Activated CD8-positive, alpha-beta memory T cell treated with anti-CD3 and anti-CD28 coated beads for 36 hours (primary cell): Measurements from ENCODE around the gene UBE2D3. TPM values are rescaled to one million over a fixed set of nuclear protein-coding genes. Genes with fewer than 3 reads are reported as not detected.

Source experiments
- CTCF ChIA-PET: fragments of 350-600 bp; sonication (Branson Sonifier 250); formaldehyde crosslinking; loops from one replicate; lab custom pipeline; 2021; ENCODE audit warnings: antibody characterized with exemption; lab: Charles Lee
- POLR2A ChIA-PET: fragments of 350-600 bp; sonication (Branson Sonifier 250); formaldehyde crosslinking; loops from one replicate; lab custom pipeline; 2021; ENCODE audit warnings: antibody characterized with exemption; lab: Charles Lee
- total RNA-seq, 2 experiments: library from RNA; stranded (reverse); gene quantifications; one replicate each; pipeline ENCODE4 v1.2.3, GENCODE V29; 2021

UBE2D3 gene
- total RNA-seq = 100 to 1,000 TPM; 486 to 487 TPM

DNA sequence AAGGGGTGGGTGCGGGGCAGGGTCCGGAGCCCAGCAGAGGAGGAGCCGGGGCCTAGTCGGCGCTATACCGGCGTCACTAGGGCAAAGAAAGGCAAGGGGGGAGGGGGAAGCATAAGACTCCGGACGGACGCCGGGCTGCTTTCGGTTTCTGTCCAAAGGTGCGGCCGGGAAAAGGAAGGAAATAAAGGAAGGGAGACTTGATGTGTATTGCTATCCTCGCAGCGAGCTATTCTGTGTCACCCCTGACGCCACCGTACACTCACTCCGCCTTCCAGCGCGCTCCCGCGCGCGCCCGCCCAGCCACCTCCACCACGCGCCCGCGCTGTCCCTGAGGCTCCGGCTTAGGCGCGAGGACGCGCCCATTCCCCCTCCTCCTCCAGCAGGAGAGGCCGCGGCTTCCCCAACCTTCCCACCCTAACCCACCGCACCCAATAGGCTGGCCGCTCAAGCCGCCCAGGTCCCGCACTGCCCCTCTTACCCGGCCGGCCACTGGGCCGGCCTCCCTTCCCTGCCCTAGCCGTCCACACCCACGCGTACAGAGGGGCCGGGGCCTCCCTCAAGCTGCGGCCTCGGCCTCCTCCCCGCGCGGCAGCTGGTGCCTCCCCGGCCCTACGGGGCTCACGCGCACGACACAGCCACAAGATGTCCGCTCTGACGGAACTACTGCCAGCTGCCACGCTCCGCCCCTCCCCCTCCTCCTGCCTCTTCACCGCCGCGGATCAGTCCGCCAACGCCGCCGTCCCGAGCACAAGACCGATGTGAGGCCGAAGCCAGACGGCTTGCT lies at the start of gene UBE2D3:
Gene UBE2D3, minus strand, starts transcription at position 662 of the 784 bp plus-strand sequence. CDS start 1,043 bp downstream, outside the sequence.
- CTCF ChIA-PET = interaction anchor here (1.0 to 1.8 kb wide), 5 partner anchors 11 to 66 kb away, joined by 3 to 15 read pairs (median 3); partner anchors contain the start of gene CISD2

DNA sequence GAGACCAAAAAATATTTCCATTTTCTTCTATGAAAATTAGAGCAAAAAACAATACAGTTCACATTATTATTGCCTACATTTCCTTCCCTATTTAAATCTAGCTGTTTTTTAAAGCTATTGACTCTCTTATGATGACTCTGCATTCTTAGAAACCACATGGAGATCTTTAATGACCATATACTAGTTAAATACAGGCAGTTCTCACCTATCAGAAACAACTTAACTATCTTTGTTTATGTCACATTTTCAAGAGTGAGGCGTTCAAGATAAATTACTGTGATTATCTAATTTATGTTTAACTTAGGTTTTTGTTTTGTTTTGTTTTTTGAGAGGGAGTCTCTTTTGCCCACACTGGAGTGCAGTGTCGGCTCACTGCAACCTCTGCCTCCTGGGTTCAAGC lies 44.4 kb upstream of the UBE2D3 start:
- ChIA-PET CTCF (no interaction called here), POLR2A (no interaction called here)

More for the DNA sequence above, at the start of gene UBE2D3:
- POLR2A ChIA-PET = interaction anchor here (0.5 to 5.5 kb wide), 17 partner anchors 9 to 396 kb away, joined by 3 to 129 read pairs (median 4); partner anchors contain the start of genes CISD2, MANBA, NFKB1 and SLC9B2

DNA sequence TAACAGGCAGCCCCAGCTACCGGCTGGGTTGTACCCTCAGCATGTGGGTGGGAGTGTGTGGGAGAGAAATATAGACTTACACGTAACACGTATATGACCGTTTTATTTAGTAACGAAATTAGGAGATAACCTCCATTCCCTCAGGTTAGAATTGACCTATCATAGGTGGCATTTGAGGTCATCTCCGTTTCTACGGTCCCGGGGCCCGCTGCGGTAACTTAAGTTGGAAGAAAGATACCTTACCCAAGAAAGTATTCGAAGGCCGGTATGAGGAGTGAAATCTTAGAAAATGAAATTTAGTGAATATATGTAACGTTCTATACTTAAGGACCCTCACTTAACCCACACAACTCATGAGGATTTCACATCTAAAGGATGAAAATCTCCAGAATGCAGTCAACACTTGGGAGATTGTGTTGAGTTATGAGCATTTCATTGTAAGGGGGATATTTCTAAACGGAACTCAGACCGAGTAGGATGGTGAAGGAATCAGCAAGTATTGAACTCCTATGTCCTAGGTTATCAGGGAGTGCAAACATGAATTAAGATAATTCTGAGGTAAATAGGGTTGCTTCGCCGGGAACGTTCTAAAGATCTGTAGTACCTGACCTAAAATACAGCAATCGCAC lies 42.3 kb upstream of the UBE2D3 start:
- CTCF ChIA-PET = interaction anchor here (0.6 to 2.4 kb wide), 2 partner anchors 33 to 42 kb away, joined by 3 to 15 read pairs; partner anchors contain the start of gene UBE2D3
- POLR2A ChIA-PET = interaction anchor here (0.6 to 3.6 kb wide), 8 partner anchors 16 to 524 kb away, joined by 3 to 129 read pairs (median 6); partner anchors contain the start of genes MANBA, SLC39A8, SLC9B2 and UBE2D3

DNA sequence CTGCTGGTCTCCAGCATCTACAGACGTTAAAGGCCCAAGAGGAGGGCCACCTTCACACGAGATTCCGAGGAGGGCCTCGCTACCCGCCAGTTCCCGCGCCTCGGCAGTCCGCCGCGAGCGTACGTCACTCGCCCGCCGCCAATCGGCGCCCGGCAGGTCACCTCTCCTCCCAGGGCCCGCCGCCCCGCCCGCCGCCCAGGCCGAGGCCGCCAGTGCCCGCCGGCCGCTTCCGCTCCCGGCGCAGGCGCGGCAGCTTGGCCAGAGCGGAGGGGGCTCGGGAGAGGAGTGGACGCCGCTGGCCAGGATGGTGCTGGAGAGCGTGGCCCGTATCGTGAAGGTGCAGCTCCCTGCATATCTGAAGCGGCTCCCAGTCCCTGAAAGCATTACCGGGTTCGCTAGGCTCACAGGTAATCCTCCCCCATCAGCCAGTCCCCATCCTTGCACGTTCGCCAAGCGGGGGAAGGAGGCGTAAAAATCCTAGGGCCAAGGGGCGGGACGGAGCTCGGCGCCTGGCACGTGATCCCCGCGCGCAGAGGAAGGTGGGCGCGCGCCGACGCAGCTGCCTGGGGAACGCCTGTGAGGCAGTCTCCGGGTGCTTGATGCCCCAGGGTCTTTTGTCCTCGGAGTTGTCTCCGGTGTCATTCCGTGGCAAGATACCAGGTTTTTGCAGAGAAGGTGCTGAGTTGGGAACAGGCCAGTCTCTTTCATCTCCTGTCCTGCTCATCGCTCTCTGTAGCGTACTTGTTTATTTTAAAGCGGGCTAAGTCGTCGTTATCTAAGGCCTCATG lies 41.6 kb upstream of the UBE2D3 start, which contains the start of gene CISD2:
Gene CISD2, plus strand, starts transcription at position 212 of the 788 bp plus-strand sequence. Its CDS starts 93 bp downstream, at position 305.
- ChIA-PET POLR2A (interaction anchor here (0.5 to 3.6 kb wide), 10 partner anchors 16 to 524 kb away, joined by 3 to 129 read pairs (median 4); partner anchors contain the start of genes MANBA, SLC39A8, SLC9B2 and UBE2D3), CTCF (interaction anchor here (0.6 to 2.4 kb wide), 2 partner anchors 33 to 41 kb away, joined by 3 to 15 read pairs; partner anchors contain the start of gene UBE2D3)

DNA sequence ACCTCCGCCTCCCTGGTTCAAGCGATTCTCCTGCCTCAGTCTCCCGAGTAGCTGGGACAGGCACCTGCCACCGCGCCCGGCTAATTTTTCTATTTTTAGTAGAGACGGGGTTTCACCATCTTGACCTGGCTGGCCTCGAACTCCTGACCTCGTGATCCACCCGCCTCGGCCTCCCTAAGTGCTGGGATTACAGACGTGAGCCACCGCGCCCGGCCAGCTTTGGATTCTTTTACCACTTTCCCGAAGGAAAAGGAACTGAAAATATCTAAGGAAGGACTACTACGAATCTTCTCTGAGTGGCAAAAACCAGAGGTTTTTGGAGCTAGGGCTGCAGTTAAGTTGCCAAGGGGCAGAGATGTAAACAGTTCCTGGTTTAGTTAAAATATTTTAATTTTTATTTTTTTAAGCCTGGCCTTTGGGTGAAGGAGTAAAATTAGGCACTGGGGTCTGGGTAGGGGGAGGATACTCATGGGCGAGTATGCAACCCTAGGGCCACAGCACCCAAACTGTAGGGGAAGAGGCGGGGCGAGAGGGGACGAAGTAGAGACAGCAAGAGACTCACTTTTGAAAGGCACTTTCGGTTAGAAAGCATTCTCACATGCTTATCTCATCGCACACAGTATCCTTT lies 40.9 kb upstream of the UBE2D3 start:
- POLR2A ChIA-PET = interaction anchor here (0.6 to 3.6 kb wide), 7 partner anchors 41 to 366 kb away, joined by 3 to 129 read pairs (median 4); partner anchors contain the start of genes MANBA, SLC9B2 and UBE2D3
- CTCF ChIA-PET = interaction anchor here (0.7 to 2.4 kb wide), 2 partner anchors 13 to 40 kb away, joined by 4 to 15 read pairs; partner anchors contain the start of gene UBE2D3

DNA sequence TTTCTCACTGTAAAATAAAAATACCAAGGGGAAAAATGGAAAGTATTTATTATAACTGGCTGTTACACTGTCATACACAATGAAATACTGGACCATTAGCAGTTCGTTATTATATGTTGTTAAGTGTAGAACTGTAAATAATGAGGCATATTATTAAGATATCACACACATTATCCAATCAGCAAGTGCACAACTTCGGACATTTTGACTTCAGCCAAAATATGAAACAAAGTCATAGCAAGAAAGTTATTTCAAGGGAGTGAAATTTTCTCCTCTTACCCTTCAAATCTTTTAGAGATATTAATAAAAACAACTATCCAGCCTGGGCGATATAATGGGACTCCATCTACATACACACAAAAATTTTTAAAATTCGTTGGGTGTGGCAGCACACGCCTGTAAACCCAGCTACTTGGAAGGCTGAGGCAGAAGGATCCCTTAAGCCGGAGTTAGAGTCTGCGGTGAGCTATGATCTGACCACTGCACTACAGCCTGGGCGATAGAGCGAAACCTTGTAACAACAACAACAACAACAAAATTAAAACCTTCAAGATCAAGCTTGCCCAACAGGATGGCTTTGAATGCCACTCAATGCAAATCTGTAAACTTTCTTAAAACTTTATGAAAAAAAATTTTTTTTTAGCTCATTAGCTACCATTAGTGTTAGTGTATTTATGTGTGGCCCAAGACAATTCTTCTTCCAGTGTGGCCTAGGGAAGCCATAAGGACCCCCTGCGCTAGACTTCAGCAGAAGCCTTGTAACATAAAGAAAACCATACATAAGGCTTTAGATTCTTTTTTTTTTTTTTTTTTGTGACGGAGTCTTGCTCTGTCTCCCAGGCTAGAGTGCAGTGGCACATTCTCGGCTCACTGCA lies 40.2 kb upstream of the UBE2D3 start:
- POLR2A ChIA-PET = interaction anchor here (0.6 to 3.6 kb wide), 4 partner anchors 40 to 107 kb away, joined by 4 to 129 read pairs (median 10); partner anchors contain the start of genes MANBA and UBE2D3
- CTCF ChIA-PET = interaction anchor here (0.7 to 2.4 kb wide), 2 partner anchors 14 to 40 kb away, joined by 4 to 15 read pairs; partner anchors contain the start of gene UBE2D3

DNA sequence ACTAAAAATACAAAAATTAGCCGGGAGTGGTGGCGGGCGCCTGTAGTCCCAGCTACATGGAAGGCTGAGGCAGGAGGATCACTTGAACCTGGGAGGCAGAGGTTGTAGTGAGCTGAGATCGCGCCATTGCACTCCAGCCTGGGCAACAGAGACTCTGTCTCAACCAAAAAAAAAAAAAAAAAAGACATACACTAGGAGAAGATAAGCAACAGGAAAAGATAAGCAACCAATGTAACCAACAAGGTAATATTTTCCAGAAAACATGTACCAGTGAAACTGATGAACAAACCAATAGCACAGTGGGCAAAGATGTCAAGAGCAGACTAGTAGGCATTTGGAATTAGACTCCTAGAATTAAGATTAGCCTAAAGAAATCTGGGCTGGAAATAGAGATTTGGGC lies 38.0 kb upstream of the UBE2D3 start:
- CTCF ChIA-PET = interaction anchor here (0.7 kb wide), 1 partner anchor 382 kb away, joined by 7 read pairs; no protein-coding TSS in a partner anchor

DNA sequence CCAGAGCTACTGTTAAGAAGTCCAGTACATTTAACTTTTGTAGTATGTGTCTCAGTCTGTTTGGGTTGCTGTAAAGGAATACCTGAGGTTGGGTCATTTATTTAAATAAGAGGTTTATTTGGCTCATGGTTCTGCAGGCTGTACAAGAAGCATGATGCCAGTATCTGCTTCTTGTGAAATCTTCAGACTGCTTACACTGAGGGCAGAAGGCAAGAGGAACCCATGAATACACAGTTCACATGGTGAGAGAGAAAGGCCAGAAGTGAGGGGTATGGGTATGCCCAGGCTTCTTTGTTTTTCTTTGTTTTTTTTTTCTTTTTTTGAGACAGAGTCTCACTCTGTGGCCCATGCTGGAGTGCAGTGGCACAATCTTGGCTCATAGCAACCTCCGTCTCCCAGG lies 35.4 kb upstream of the UBE2D3 start:
- POLR2A ChIA-PET = no interaction called here
- CTCF ChIA-PET = no interaction called here

More for the DNA sequence above, 38.0 kb upstream of the UBE2D3 start:
- POLR2A ChIA-PET = interaction anchor here (0.5 kb wide), 1 partner anchor 39 kb away, joined by 3 read pairs; no protein-coding TSS in a partner anchor

DNA sequence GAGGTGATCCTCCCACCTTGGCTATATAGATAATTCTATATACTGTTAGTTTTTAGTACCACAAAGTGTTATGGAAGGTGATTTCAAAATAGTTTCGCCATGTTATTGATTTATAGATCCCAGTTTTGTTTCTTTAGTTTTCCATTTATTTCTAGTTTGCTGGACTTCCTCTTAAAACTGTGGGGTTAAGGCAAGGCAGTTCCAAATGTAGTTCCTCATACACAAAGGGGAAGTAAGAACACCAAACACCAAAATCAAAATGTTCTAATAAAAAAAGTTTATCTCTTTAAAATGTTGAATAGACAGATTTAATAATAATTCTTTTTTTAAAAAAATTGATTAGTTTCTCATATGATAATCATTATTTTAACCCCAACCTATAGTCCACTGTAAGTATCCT lies 34.7 kb upstream of the UBE2D3 start:
- ChIA-PET POLR2A (no interaction called here), CTCF (no interaction called here)

DNA sequence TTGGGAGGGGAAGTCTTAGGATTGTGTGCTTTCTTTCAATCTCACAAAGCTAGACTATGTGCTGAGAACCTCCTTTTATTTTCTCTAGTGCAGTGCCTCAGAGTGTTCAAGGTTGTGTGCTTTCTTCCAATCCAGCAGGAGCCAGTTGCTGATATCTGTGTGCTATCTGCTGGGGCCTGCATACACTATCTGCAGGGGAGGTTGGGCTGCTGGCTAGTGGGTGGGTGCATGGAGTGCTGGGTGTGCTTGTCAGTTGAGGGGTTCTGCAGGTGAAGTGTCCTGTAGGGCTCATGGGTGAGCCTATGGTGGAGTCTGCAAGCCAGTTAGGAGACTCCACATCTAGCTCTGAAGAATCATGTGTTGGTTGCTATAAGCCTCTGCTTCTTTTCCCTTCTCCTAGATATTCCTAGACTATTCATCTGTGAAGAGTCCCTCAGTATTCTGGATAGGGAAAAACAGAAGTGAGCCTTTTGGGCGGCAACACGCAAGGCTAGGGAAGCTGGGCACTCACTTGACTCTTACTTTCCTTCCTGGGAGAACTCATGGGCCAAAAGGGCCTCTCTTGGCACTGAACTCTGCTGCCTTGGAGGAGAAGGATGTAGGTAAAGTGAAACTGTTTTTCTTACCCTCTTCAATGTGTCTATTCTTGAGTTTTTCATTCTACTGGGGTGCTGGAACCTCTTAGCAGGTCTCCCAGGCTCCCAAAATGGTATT lies 33.4 kb upstream of the UBE2D3 start:
- CTCF ChIA-PET = interaction anchor here (0.6 kb wide), 1 partner anchor 1822 kb away, joined by 3 read pairs; no protein-coding TSS in a partner anchor
- POLR2A ChIA-PET = no interaction called here

DNA sequence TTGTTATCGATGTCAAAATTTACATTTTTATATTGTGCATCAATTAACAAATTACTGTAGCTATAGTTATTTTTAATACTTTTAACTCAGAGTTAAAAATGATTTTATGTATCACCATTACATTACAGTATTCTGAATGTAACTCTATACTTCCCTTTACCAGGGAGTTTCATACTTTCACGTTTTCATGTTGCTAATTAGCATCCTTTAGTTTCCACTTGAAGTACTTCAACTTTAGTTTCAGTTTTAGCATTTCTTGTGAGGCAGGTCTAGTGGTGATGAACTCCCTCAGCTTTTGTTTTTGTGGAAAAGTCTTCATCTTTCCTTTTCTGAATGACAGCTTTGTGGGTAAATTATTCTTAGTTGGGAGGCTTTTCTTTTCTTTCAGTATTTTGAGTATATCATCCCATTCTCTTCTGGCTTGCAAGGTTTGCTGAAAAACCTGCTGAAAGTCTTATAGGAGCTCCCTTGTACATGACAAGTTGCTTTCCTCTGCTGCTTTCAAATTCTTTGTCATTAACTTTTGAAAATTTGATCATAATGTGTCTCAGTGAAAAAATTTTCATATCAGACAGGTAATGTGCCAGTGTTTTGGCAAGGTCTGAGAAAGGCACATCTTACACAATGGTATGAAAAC lies 31.6 kb upstream of the UBE2D3 start:
- CTCF ChIA-PET = no interaction called here
- POLR2A ChIA-PET = no interaction called here

DNA sequence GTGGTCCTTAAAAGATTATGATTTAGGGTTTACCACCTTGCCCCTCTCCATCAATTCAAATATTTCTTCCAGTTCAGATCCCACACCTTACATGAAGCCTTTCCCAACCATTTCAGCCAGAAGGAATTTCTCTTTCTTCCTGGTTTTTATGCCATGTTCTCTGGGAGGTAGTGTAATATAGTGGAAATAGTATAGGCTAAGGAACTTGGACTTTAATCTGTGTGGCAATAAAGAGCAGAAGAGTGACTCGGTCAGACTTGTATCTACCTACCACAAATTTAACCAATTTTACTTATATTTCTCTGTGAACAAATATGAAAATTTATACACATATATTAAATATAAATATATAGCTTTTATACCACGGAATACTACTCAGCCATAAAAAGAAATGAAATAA lies 23.0 kb upstream of the UBE2D3 start:
- POLR2A ChIA-PET = no interaction called here
- CTCF ChIA-PET = no interaction called here

DNA sequence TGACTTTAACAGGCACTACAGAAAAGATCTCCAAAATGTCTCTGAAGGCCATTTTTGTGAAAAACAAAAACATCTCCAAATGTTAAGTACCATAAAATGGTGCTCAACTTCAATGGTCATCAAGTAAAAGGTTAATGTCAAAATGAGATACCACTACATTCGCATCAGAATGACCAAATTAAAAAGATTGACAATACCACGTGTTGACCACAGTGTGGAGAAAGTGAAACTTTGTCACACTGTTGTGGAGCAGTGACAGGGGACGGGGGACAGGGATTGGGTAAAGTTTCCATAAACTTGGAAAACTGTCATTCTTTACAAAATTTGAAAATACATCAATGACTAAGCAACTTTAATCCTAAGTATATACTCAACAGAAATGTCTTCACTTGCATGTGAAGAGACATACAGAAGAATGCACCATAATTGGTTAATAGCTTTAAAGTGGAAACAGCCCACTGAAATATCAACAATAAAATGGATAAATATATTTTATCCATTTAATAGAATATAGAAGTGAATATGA lies 22.3 kb upstream of the UBE2D3 start:
- CTCF ChIA-PET = no interaction called here
- POLR2A ChIA-PET = no interaction called here

DNA sequence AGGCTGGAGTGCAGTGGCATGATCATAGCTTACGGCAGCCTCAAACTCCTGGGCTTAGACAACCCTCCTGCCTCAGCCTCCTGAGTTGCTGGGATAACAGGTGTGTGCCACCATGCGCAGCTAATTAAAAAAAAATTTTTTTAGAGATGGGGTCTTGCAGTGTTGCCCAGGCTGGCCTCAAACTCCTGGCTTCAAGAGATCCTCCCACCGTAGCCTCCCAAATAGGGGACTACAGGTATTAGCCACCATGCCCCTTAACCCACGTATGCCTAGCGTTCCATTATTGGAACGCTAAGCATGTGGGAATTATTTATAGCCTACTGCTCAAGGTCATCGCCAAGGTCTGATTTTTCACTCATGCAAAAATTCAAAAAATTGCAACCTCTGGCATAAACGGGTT lies 20.3 kb upstream of the UBE2D3 start:
- ChIA-PET POLR2A (no interaction called here), CTCF (no interaction called here)

DNA sequence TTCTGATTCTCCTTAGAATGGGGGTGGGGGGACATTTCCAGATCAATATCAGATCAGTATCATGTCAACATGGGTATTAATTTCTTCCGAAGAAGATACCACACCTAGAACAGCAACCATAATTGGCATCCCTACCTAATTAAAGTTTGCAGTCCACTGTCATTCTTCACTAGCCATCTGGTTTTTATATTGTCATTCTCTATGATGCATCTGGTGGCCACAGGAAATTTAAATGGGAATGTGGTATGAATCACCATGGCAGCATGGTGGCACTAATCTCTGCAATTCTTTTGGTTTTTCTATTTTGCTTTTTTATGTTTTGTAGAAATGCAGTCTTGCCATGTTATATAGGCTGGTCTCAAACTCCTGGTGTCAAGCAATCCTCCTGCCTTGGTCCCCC lies 16.6 kb upstream of the UBE2D3 start:
- ChIA-PET POLR2A (no interaction called here), CTCF (no interaction called here)

DNA sequence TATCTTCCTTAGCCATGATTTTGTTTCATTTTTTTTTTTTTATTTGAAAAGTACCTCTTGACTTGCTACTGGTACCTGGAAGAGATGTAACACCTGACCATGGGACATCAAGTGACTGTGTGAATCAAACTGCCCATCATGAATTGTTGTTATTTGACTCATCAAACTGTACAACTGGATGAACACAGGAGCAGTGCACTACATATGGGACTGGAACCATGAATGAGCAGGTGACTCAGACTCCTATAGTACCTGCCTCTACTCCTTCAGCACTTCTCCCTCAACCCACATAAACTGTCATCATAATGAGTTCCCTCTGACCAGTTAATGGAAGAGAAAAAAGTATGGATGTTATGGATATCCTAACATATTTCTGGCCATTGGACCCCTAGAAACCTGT lies 15.9 kb upstream of the UBE2D3 start:
- POLR2A ChIA-PET = no interaction called here
- CTCF ChIA-PET = no interaction called here
